ENCODE results near the gene ANGPTL2.

Gene ANGPTL2

GRCh38 chr9:127092041-127092608 lies 30.3 kb downstream of the ANGPTL2 start:
- DNase-seq = no peak

GRCh38 chr9:127091526-127091925 lies 30.9 kb downstream of the ANGPTL2 start:
- no peak for DNase-seq

- no peak for DNase-seq
Measured at GRCh38 chr9:127090341-127090985, 32.0 kb downstream of the ANGPTL2 start.

GRCh38 chr9:127089631-127090081 lies 32.8 kb downstream of the ANGPTL2 start:
- DNase-seq = no peak

- DNase-seq = no peak
Measured at GRCh38 chr9:127088724-127089615, 33.5 kb downstream of the ANGPTL2 start.

- no peak for DNase-seq
Measured at GRCh38 chr9:127087836-127088235, 34.6 kb downstream of the ANGPTL2 start.

GRCh38 chr9:127087411-127087810 lies 35.0 kb downstream of the ANGPTL2 start:
- no peak for DNase-seq

GRCh38 chr9:127086771-127087170 lies 35.7 kb downstream of the ANGPTL2 start:
- DNase-seq = no peak

GRCh38 chr9:127085186-127085585 lies 37.2 kb downstream of the ANGPTL2 start:
- no peak for DNase-seq

GRCh38 chr9:127084076-127085039 lies 38.1 kb downstream of the ANGPTL2 start:
- DNase-seq = no peak

GRCh38 chr9:127083138-127083980 lies 39.1 kb downstream of the ANGPTL2 start:
- DNase-seq = no peak

- no peak for DNase-seq
Measured at GRCh38 chr9:127081250-127082185, 40.9 kb downstream of the ANGPTL2 start.

- no peak for DNase-seq
Measured at GRCh38 chr9:127079446-127080140, 42.8 kb downstream of the ANGPTL2 start.

- no peak for DNase-seq
Measured at GRCh38 chr9:127078988-127079387, 43.4 kb downstream of the ANGPTL2 start.

- DNase-seq = no peak
Measured at GRCh38 chr9:127078336-127078735, 44.1 kb downstream of the ANGPTL2 start.

- no peak for DNase-seq
Measured at GRCh38 chr9:127077644-127077946, 44.8 kb downstream of the ANGPTL2 start.

- DNase-seq = no peak
Measured at GRCh38 chr9:127076860-127077643, 45.4 kb downstream of the ANGPTL2 start.

- no peak for DNase-seq
Measured at GRCh38 chr9:127075624-127076372, 46.6 kb downstream of the ANGPTL2 start.
